ENCODE measurements around the gene MRPL4.

- TF ChIP-seq, protein P1, sequence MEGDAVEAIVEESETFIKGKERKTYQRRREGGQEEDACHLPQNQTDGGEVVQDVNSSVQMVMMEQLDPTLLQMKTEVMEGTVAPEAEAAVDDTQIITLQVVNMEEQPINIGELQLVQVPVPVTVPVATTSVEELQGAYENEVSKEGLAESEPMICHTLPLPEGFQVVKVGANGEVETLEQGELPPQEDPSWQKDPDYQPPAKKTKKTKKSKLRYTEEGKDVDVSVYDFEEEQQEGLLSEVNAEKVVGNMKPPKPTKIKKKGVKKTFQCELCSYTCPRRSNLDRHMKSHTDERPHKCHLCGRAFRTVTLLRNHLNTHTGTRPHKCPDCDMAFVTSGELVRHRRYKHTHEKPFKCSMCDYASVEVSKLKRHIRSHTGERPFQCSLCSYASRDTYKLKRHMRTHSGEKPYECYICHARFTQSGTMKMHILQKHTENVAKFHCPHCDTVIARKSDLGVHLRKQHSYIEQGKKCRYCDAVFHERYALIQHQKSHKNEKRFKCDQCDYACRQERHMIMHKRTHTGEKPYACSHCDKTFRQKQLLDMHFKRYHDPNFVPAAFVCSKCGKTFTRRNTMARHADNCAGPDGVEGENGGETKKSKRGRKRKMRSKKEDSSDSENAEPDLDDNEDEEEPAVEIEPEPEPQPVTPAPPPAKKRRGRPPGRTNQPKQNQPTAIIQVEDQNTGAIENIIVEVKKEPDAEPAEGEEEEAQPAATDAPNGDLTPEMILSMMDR (IDR thresholded peaks at IDR 0.05): no peak
- no peak for TF ChIP-seq POLR2A (IDR thresholded peaks at IDR 0.05)
These were observed 21.7 kb upstream of the MRPL4 start for GRCh38 chr19:10230173-10230860.
